ENCODE results near the gene YARS2. TPM values are rescaled to one million over a fixed set of nuclear protein-coding genes. Genes with fewer than 3 reads are reported as not detected.
A peak's percentile ranks its signal among the peaks of the same experiment; 100 is the strongest.

The YARS2 gene
- total and polyA plus RNA-seq, 9 of the 15 experiments (the other 6 are each of a cell fraction or from before 2014, with no cell fraction given): 15.2 to 40.9 (median 28.7) TPM

DNA sequence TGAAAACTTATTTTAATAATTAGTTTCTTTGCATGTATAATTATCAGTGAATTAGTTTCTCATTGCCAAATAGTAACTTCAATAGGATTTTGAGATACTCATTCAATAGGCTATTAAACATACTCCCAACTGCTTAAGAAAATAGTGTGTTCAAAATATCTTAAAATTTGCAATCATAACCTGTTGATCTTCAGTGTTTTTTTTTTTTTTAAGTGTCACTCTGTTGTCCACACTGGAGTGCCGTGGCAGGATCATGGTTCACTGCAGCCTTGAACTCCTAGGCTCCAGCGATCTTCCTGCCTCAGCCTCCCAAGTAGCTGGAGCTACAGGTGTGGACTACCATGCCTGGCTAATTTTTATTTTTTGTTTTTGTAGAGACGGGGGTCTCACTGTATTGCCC, 1.5 kb upstream of the YARS2 start:
- peaks cover 4 to 5% of the 10 kb centered on the region in 2 experiments; a peak in 1 of 5 replicates for H3K4me1 ChIP-seq (replicated peaks in 1 of 2; ENCODE audit: control insufficient read depth in 2 of 2, insufficient read depth in 2 of 2, low read length in 2 of 2)
- 37% methylated on average over 3 of the region's 3 CpGs for WGBS (ENCODE audit: insufficient coverage, low coverage, missing lambda C conversion rate)
- DNase-seq (ENCODE audit: extremely low read depth in 1 of 4, low spot score in 3 of 4) (no peak), ATAC-seq (no peak), FAIRE-seq (no peak)
- no peak for TF ChIP-seq SP2 (IDR thresholded peaks at IDR 0.05; ENCODE audit: extremely low read depth, low read depth, low read length, poor library complexity, severe bottlenecking)
- intact Hi-C loops (cut with micrococcal nuclease) (loop anchor here (10.0 kb wide), 3 partner anchors 838 to 1368 kb away; partner anchors contain the start of gene ETFBKMT), in situ Hi-C loops (cut with MboI) (loop anchor here (5.0 kb wide), 1 partner anchor 1265 kb away; the partner anchor contains the start of gene ALG10)
- no peaks in the 10 kb centered on the region for H3K27me3 ChIP-seq (ENCODE audit: control insufficient read depth in 2 of 2, insufficient read depth in 2 of 2, low read length in 2 of 2)
- no peak overlapping the region for H2AFZ ChIP-seq (ENCODE audit: low read depth, low read length)
- H3K4me2 ChIP-seq (ENCODE audit: insufficient read depth, low read length): no peak overlapping the region
- H3K9me3 ChIP-seq (replicated peaks; ENCODE audit: control insufficient read depth, insufficient read depth, low read depth, low read length): no peaks in the 10 kb centered on the region
- peaks cover 18% of the 10 kb centered on the region for H3K36me3 ChIP-seq (ENCODE audit: control insufficient read depth, insufficient read depth, low read length)
- H3K27ac ChIP-seq (ENCODE audit: extremely low read depth, low read depth, low read length): no peak overlapping the region
- no peaks in the 10 kb centered on the region for H3K9me1 ChIP-seq (ENCODE audit: control insufficient read depth, insufficient read depth, low read length)
- POLR2A ChIA-PET: interaction anchor here (1.3 kb wide), 1 partner anchor 22 kb away, joined by 3 read pairs; no protein-coding TSS in a partner anchor
- BruUV-seq (replicated peaks): no TSS peak
- peaks cover 30% of the 10 kb centered on the region for H3K79me2 ChIP-seq (ENCODE audit: control insufficient read depth, insufficient read depth, low read length)
- H3K9ac ChIP-seq (ENCODE audit: insufficient read depth in 1 of 2, low read depth in 2 of 2, low read length in 2 of 2): no peak overlapping the region
- CTCF ChIA-PET (ENCODE audit: low intra/inter-chr PET ratio): interaction anchor here (1.9 to 2.4 kb wide), 3 partner anchors 162 to 1461 kb away, joined by 9 to 21 read pairs (median 10); partner anchors contain the start of gene ALG10
- H4K20me1 ChIP-seq (replicated peaks; ENCODE audit: control insufficient read depth, insufficient read depth, low read length): no peaks in the 10 kb centered on the region
- H3K4me3 ChIP-seq: no peak overlapping the region

DNA sequence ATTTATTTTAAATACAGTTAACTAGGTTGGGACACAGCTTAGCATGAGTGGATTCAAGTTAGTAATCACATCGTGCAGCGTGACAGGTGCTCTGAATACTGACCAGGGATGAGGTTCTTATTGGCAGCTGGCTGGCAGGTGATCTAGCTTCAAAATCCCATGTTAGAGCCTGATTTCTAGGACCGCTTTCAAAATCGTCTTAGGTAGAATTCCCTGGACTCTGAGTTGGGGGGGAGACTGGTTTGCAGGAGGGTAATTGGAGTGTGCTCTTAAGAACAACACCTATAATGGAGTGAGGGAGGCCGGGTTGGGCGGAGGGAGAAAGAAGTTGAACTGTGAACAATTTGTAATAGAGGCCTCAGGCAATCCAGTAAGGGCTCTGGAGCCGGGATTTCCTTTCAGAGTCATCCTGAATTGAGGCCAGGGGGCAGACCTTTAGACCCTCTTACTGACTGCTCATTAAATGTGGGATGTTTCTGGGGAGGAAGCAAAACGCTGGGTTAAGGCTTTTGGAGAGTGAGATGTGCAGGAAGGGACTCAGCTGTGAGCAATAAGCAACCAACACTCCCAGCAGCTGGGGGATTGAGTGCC, 874 bp upstream of the YARS2 start:
- POLR2A ChIA-PET: interaction anchor here (0.9 to 1.9 kb wide), 7 partner anchors 13 to 239 kb away, joined by 3 to 5 read pairs (median 4); no protein-coding TSS in a partner anchor
- Histone ChIP-seq H3K9ac (ENCODE audit: insufficient read depth in 1 of 2, low read depth in 2 of 2, low read length in 2 of 2) (no peak overlapping the region; a peak in 1 of 4 replicates), H3K4me2 (ENCODE audit: insufficient read depth, low read length) (peak overlapping the region; percentile 83), H3K36me3 (ENCODE audit: control insufficient read depth, insufficient read depth, low read length) (peaks cover 24% of the 10 kb centered on the region), H3K27ac (ENCODE audit: extremely low read depth, low read depth, low read length) (no peak overlapping the region), H3K4me3 (peak overlapping the region; percentile 73; the same call in 1 of the 2 replicates), H3K27me3 (ENCODE audit: control insufficient read depth in 2 of 2, insufficient read depth in 2 of 2, low read length in 2 of 2) (no peaks in the 10 kb centered on the region), H2AFZ (ENCODE audit: low read depth, low read length) (peak overlapping the region; percentile 97), H3K4me1 (replicated peaks in 1 of 2; ENCODE audit: control insufficient read depth in 2 of 2, insufficient read depth in 2 of 2, low read length in 2 of 2) (peaks cover 4 to 5% of the 10 kb centered on the region in 2 experiments; a peak in 1 of 5 replicates), H3K9me3 (replicated peaks; ENCODE audit: control insufficient read depth, insufficient read depth, low read depth, low read length) (no peaks in the 10 kb centered on the region), H3K79me2 (ENCODE audit: control insufficient read depth, insufficient read depth, low read length) (peaks cover 33% of the 10 kb centered on the region), H3K9me1 (ENCODE audit: control insufficient read depth, insufficient read depth, low read length) (no peaks in the 10 kb centered on the region), H4K20me1 (replicated peaks; ENCODE audit: control insufficient read depth, insufficient read depth, low read length) (no peaks in the 10 kb centered on the region)
- no TSS peak for BruUV-seq (replicated peaks)
- intact Hi-C loops (cut with micrococcal nuclease) (loop anchor here (1.0 to 10.0 kb wide), 5 partner anchors 163 to 1368 kb away; partner anchors contain the start of genes ALG10 and ETFBKMT), in situ Hi-C loops (cut with MboI) (loop anchor here (5.0 kb wide), 1 partner anchor 1266 kb away; the partner anchor contains the start of gene ALG10)
- CTCF ChIA-PET (ENCODE audit: low intra/inter-chr PET ratio): interaction anchor here (0.7 to 2.4 kb wide), 5 partner anchors 163 to 1461 kb away, joined by 3 to 21 read pairs (median 9); partner anchors contain the start of gene ALG10
- TF ChIP-seq SAFB2 (IDR thresholded peaks at IDR 0.05; ENCODE audit: borderline replicate concordance, low read depth, low read length, severe bottlenecking) (no peak), ZNF830 (CRISPR knock-in tag; IDR thresholded peaks at IDR 0.05) (no peak), SRF (CRISPR knock-in tag; IDR thresholded peaks at IDR 0.05) (0 out of 4 replicates have a peak, but pooled peaks of 1 of the 2 experiments have one; percentile 9)
- TF ChIP-seq, protein P1, sequence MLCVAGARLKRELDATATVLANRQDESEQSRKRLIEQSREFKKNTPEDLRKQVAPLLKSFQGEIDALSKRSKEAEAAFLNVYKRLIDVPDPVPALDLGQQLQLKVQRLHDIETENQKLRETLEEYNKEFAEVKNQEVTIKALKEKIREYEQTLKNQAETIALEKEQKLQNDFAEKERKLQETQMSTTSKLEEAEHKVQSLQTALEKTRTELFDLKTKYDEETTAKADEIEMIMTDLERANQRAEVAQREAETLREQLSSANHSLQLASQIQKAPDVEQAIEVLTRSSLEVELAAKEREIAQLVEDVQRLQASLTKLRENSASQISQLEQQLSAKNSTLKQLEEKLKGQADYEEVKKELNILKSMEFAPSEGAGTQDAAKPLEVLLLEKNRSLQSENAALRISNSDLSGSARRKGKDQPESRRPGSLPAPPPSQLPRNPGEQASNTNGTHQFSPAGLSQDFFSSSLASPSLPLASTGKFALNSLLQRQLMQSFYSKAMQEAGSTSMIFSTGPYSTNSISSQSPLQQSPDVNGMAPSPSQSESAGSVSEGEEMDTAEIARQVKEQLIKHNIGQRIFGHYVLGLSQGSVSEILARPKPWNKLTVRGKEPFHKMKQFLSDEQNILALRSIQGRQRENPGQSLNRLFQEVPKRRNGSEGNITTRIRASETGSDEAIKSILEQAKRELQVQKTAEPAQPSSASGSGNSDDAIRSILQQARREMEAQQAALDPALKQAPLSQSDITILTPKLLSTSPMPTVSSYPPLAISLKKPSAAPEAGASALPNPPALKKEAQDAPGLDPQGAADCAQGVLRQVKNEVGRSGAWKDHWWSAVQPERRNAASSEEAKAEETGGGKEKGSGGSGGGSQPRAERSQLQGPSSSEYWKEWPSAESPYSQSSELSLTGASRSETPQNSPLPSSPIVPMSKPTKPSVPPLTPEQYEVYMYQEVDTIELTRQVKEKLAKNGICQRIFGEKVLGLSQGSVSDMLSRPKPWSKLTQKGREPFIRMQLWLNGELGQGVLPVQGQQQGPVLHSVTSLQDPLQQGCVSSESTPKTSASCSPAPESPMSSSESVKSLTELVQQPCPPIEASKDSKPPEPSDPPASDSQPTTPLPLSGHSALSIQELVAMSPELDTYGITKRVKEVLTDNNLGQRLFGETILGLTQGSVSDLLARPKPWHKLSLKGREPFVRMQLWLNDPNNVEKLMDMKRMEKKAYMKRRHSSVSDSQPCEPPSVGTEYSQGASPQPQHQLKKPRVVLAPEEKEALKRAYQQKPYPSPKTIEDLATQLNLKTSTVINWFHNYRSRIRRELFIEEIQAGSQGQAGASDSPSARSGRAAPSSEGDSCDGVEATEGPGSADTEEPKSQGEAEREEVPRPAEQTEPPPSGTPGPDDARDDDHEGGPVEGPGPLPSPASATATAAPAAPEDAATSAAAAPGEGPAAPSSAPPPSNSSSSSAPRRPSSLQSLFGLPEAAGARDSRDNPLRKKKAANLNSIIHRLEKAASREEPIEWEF (CRISPR knock-in tag; IDR thresholded peaks at IDR 0.05): no peak
- ATAC-seq: no peak
- DNase-seq (ENCODE audit: extremely low read depth in 1 of 4, low spot score in 3 of 4): no peak
- no peak for FAIRE-seq
- 23% methylated on average over 6 of the region's 8 CpGs for WGBS (ENCODE audit: insufficient coverage, low coverage, missing lambda C conversion rate)

Measured in K562 (cell line).